AG10803 (cell line): ENCODE measurements around the gene TASOR.
"Not testable (repeated sequence)": the region's sequence is repeated elsewhere in the genome, so short reads cannot be mapped to it uniquely, and the experiment has no call there.

Source experiments
- DNase-seq: peaks from one replicate; pipeline ENCODE4 v3.0.0; 2010; ENCODE audit warnings: low read depth
- H3K4me3 ChIP-seq: 2 replicates; pipeline ENCODE4 v1.5.1; 2011; ENCODE audit warnings: mild to moderate bottlenecking, low read length, control low read depth
- CTCF ChIP-seq: conservative IDR thresholded peaks from 2 replicates; pipeline ENCODE4 v1.5.1; 2011; ENCODE audit warnings: mild to moderate bottlenecking, low read length, control low read depth, inconsistent platforms

The TASOR gene

GRCh38 chr3:56711344-56711743 lies 28.3 kb upstream of the TASOR start:
- H3K4me3 ChIP-seq = no peak overlapping the region
- no peak for DNase-seq
- no peak for TF ChIP-seq CTCF

GRCh38 chr3:56707412-56707811 lies 24.3 kb upstream of the TASOR start:
- not testable (repeated sequence) for H3K4me3 ChIP-seq, DNase-seq

- no peak for DNase-seq
- H3K4me3 ChIP-seq = no peak overlapping the region
- no peak for TF ChIP-seq CTCF
These were observed 23.6 kb upstream of the TASOR start for GRCh38 chr3:56706629-56707028.

- no peak overlapping the region for H3K4me3 ChIP-seq
- TF ChIP-seq CTCF = no peak
- no peak for DNase-seq
These were observed 21.6 kb upstream of the TASOR start for GRCh38 chr3:56704706-56705105.

- TF ChIP-seq CTCF = peak; percentile 87
- peak; percentile 79 for DNase-seq
- no peak overlapping the region for H3K4me3 ChIP-seq
These were observed 19.6 kb upstream of the TASOR start for GRCh38 chr3:56702490-56703315.

- DNase-seq = no peak
- TF ChIP-seq CTCF = no peak
- H3K4me3 ChIP-seq = no peak overlapping the region
These were observed 17.1 kb upstream of the TASOR start for GRCh38 chr3:56700151-56700550.

GRCh38 chr3:56694867-56695683 lies 12.0 kb upstream of the TASOR start:
- H3K4me3 ChIP-seq = no peak overlapping the region
- DNase-seq = no peak
- no peak for TF ChIP-seq CTCF
